HG02970 (cell line): Measurements from ENCODE around the gene ADGRD2.

Experiments
- ATAC-seq: cut with Tn5 transposase; IDR thresholded peaks from one replicate; pipeline ENCODE4 v1.9.1; 2021; ENCODE audit warnings: mild to moderate bottlenecking, moderate library complexity, moderate number of reproducible peaks; ENCODE audit not compliant: unreplicated experiment, low FRiP score

The ADGRD2 gene

DNA sequence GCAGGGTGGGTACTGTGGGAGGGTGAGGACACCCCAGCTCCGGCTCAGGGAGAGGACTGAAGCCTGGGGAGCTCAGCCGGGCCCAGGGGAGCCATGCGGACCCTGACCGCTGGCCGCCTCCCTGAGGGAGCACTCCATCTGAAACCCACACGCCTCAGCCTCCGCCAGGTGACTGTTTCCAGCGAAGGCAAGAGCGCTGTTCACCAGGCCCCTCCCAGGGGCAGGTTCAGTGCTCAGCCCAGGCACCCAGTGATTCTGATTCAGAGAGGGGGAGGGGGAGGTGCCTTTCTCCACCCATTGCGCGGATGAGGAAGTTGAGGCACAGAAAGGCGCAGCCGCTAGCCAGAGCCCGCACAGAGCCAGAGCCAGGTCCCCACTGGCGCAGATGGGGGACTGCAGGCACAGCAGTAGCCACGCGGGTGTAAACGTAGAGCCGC is 27.0 kb downstream of the ADGRD2 start:
- ATAC-seq, result no peak

DNA sequence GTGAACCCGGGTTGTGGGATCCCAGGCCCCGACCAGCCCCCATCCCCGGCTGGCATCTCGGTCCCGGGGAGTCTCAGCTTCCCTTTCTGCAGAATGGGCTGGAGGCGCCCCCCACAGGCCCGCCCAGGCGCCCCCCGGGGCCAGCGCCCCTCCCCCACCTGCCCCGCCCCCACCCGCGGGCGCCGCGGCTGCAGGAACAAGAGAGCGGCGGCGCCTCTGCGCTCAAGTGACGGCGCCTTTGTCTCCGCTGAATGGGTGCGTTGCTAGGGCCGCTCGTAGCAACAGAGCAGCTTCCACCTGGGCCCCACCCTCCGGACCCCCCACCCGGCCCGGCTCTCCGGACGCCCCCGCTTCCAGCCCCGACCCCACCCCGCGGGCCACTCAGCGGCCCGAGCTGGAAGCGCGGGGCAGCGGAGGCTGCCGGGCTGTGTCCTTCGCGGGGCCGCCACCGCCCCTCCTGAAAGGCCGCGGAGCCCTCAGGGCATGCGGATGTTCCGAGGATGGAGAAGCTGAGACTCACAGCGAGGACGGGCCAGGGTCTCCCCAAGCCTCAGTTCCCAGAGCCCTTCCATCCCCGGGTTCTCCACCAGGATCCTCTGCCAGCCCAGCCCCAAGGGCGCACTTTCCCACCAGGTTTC is 27.5 kb downstream of the ADGRD2 start:
- no peak for ATAC-seq

DNA sequence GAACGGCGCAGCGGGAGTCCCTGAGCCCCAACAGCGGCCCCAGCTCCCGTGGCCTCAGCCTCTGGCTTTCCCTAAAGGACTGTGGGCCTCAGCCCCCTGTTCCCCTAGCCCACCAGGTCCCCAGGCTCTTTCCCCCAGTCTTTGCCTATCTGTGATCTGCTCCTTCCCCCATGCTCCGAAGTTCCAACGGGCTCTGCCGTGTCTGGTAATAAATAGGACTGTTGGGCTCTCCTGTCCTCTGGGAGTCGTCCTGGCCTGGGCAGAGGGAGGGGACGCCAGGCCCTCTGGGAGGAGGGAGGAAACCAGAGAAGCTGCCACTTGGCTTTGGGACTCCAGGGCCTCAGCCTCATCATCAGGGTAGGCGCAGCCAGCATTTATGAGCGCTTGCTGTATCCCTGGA is 28.1 kb downstream of the ADGRD2 start:
- ATAC-seq, result no peak

DNA sequence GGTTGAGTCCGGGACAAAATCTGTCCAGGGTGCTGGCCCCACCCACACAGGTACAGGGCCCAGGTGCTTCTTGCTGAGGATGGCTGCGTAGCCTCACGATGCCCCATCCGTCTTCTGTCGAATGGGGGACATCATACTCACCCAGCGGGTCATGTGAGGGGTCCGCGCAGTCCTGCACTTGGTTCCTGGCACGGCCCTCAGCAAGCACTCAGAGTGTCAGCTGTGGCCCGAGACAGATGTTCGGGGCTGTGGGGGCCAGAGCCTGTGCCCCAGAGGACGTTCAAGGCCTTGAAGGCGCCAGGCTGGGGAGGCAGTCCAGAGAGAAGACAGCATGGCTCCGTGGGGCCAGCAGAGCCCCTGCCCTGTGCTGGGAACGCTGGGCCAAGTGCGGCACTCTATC is 29.1 kb downstream of the ADGRD2 start:
- ATAC-seq, result no peak

DNA sequence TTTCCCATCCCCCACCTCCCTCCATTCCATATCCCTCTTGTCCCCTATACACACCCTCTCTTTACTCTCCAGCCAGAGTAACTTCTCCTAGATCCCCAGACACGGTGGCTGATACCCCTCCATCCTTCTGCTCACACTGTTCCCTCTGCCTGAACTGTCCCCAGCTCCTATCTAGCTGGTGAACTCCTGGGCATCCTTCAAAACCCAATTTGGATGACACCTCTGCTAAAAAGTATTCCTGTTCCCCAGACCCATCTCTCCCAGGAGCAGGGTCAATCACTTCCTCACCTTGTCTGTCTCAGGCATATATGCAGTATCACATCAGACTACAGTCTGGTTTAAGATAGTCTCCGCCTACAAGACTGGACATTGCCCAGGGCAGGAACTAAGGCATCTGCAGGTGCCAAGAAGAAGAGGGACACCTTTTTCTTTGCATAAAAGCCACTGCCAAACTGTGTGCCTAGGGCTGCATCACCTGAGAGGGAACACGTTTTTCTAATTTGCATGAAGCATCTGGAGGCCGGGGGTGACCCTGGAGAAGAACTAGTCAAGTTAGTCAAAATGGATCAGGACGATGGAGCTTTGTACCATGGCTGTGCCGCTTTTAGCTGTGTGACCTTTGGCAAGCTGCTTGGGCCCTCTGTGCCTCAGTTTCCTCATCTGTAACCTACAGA is 29.8 kb downstream of the ADGRD2 start:
- no peak for ATAC-seq

DNA sequence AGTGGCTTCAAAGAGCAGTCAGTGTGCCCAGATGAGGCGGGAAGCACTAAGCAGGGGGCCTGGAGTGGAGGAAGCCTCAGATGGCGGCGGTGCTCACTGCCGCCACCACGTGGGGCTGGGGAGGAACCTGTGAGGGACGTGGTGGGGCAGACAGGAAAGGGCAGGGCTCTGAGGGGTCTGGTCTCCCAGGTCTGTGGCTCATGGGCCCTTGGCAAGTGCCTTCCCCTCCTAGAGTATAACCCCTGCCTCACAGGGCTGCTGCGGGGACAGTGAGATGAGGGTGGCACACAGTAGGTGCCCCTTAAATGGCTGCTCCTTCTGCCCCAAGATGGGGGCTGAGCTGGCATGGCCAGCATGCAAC is 30.4 kb downstream of the ADGRD2 start:
- no peak for ATAC-seq

DNA sequence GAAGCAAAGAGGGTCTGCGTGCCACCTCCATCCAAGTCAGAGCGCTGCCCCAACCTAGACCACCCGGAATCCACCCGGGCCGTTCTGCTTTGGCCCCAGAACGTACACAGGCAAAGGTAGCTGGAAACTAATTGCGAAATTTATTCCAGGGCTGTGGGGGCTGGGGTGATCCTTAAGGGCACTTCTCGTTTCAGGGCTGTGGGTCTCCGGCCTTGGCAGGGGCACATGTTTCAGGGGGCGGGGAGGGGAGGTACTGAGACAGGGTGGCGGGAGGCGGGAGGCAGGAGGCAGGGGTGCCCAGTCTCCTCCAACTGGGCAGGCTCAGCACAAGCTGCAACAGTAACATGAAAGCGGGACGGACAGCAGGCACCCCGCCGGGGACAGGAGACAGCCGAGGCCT is 30.9 kb downstream of the ADGRD2 start:
- ATAC-seq, result no peak

DNA sequence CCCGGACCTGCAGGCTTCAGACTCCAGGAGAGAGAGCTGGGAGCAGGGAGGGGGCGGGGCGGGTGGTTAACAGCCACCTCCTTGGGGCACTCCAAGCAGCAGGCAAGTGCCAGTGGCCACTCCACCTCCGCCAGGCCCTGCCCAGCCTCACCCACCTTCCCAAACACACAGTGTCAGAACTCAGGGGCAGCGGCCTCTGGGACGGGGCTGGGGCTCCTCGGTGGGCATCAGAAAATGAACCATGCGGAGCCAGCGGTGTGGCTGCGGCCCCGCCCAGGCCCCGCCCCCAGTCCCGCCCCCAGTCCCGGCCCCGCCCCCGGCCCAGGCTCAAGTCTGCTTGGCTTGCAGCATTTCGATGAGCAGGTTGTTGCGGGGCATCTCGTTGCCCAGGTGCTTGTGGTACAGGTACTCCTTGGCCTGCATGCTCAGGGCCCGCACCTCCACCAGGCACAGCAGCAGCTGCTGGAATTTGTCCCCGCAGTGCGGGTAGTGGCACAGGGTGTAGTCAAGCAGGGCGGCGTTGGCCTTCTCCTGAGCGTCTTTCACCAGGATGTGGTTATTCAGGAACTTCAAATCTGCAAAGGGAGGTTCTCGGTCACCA is 32.3 kb downstream of the ADGRD2 start:
- no peak for ATAC-seq

DNA sequence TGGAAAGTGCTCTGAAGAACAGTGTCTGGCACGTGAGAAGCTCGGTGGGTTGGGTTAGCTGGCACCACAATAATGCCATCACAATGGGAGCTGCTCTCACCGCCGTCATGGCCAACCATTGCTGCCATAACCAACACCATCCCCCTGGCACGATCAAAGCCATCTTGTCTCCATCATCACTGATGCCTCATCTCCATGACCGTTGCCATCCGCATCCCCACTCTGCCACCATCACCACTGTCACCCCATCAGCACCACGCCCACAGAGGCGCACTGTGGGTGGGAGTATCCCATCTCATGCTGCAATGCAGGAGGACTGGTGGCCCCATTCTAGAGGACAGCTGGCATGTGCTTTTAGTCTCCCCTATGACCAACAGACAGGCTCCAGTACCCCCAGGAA is 33.2 kb downstream of the ADGRD2 start:
- no peak for ATAC-seq

DNA sequence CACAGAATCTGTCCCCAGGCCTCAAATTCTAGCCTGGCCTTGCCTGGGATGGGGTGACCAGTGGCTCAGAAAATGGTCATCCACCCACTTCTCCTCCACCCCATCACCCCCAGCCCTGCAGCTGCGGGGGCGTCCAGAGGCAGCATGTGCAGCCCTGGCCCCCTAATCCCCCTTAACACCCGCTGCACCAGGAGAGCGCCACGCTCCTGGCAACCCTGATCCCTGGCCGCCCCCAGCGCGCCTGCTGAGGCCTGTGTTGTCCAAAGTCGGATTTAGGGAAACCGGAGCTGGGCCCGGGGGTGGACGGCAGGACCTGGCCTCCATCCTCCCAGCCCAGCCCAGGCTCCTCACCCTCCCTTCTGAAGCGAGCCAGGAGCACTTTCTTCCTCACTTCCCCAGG is 35.0 kb downstream of the ADGRD2 start:
- ATAC-seq, result no peak

DNA sequence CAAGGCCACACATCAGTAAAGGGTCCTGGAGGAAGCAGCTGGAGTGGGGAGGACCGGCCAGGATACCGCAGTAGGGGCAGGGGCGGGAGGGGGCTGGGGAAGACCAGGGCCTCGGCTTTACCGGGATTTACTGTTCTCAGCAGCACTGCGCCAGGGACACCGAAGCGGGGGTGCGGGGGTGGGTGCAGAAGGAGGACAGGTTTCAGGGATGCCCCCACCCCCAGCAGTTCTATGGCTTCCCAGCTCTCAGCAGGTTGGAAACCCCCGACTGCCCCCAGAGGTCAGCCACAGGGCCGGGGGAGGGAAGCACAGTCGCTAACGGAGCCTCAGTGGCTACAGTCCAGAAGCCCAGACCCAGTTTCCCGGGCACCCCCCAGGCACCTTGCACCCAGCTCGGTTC is 35.7 kb downstream of the ADGRD2 start:
- no peak for ATAC-seq

DNA sequence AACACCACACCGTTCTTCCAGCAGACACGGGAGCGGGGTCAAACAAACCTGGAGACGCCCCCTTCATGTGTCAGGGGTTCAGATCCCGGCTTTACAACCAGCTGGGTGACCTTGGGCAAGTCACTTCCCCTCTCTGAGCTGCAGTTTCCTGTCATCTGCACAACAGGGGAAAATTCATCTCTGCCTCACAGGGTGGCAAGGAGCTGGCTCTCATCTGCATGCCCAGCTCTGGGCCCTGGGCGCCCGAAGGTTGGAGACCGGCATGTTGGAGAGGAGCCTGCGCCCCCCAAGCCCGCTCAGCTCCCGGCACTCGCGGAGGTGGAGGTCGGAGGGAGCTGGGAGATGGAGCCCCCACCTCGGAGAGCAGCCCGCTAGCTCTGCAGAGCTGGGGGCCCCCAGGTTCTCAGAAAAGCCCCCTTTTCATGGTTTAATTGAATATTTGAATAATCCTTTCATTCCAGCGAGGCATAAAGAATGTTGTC is 36.6 kb downstream of the ADGRD2 start:
- ATAC-seq, result no peak

DNA sequence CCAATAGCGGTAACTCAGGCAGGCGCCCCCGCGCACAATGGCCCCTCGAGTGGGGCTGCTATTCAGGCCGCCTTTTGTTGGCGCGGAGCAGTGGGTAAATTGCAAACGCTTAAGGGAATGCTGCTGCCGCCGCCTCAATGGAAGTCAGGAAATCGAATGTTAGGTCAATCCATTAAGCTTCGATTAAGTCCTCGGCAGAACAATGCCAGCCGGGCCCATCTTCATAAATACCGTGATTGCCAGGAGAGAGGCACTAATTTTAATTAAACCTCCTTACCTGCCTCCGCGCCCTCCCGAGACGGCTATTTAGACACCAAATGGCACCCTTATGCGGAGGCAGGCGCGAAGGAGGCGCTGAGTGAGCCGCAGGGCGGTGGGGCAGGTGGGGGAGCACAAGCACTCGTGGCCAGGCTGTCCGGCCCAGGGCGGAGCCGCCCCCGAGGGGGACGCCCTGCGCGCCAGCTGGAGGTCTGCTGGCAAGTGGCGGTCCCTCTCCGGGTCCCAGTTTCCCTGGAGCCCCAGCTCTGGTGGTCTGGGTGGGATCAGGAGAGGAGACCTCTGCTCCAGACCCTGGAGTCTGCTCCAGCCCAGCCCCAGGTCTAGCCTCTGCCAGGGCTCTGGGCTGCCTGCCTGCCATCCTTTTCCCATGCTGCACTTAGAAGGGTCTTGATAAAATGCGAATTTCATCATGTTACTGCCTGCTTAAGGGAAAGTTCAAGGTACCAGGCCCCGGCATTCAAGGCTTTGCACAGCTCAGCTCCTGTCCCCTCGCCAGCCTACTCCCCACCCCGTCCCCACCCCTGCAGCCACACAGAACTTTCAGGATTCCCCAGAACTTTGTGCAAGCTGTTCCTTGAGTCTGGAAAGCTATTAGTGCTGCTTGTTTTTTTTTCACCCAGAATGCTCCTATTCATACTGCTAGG is 37.3 kb downstream of the ADGRD2 start:
- ATAC-seq, result no peak

DNA sequence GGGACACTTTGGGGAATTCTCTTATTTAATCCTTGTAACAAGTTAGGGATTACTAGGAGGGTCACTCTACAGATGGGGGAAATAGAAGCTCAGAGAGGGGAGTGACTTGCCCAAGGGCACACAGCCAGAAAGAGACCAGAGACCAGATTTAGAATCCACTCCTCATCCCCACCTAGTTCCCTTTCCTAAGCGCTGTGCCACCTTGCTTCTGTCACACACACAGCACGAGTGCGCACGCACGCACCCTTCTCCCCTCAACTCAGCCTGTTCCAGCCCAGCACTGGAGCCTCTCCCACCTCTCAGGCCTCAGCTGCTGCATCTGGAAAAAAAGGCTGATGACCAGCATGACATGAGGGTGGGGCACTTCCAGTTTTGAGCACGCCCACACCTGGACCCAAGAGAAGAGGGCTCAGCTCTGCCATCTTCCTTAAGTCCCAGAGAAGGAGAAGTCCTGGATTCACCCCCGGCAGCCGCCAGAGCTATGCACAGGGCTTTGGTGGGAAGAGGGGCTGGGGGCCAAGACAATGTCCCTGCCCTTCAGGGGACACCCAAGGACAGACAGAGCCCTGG is 38.5 kb downstream of the ADGRD2 start:
- ATAC-seq, result no peak

DNA sequence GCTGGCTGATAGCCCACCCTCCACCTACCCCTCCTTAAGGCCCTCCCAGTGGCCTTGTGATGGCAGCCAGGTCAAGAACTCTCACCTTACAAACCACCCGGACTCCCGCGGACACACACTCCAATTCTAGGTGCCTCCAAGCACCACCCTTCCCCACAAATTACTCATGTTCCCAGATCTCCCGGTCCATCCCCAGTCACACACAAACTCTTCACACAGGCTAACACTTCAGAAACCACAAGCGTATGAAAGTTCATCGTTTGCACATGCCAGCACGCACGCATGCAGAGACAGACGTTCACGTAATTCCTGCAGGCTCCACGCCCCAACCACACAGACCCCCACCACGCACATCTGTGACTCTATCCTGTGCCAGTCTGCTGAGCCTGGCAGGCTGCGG is 39.0 kb downstream of the ADGRD2 start:
- no peak for ATAC-seq

DNA sequence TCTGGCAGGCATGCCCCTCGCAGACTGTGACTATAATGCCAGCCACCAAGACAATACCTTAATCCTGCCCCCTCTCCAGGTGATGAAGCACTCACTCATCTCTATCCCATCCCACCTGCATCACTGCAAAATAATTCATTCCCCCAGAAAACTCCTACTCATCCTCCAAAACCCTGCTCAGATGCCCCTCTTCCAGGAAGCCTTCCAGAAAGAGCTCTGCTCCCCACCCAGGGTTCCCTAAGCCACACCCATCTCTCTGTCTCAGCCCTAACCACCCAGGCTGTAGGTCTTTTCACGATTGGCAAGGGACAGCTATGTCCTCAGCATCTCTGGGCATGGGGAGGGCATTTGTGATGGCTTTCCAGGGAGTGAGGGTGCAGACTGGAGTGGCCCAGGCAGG is 39.8 kb downstream of the ADGRD2 start:
- ATAC-seq, result no peak

DNA sequence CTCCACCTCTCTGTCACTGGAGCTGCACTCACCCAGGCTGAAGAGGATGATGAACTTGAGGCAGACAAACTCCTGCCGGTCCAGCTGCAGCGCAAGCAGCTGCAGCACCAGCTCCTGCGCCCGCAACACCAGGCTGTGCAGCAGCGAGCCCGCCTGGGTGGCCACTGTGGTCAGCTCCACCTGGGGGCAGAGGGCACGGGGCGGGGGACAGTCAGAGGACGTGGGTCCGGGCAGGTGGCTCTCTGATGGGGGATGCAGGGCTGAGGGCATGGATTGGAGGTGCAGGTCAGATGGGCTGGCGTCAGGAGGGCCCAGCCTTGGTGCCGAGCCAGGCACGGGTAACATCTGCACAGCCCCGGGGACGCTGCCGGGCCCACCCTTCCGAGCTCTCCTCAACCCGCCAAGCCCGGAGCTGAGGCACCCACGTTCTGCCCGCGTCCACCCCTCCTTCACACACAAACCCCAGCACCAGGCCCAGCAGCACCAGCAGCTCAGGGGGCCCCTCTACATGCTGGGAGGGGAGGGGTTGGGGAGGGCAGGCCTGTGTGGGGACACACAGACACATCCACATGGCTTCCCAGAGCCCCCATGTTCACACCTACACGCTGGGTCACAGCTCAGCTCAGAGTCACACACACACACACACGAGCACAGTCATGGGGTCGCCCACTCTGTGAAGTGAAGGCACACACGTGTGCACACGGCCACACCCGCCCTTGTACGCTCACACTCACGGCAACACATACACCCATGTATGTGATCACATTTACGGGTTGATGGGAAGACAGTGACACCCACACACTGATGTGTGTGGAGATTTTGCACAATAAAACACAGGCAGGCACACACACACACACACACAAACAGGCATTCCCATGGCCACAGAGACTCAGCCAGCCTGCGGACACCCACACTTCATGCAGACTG is 41.1 kb downstream of the ADGRD2 start:
- ATAC-seq, result no peak

DNA sequence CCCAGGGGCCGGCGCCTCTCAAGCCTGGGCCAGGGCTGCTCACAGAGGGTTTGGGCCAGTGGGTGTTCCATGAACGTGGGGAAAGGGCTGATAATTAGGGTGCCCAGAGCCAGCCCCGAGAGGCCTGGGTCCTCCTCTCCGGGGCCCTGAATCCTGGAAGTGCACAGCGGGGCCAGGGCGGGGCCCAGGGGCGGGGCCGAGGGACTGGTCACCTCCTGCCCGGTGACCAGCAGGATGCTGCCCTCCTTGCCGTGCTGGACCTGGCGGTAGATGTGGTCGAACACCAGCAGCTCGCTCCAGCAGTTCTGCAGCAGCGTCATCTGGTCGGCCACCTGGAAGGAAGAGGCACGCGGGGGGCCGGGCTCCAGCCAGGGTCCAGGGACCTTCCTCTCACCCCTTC is 42.6 kb downstream of the ADGRD2 start:
- no peak for ATAC-seq

DNA sequence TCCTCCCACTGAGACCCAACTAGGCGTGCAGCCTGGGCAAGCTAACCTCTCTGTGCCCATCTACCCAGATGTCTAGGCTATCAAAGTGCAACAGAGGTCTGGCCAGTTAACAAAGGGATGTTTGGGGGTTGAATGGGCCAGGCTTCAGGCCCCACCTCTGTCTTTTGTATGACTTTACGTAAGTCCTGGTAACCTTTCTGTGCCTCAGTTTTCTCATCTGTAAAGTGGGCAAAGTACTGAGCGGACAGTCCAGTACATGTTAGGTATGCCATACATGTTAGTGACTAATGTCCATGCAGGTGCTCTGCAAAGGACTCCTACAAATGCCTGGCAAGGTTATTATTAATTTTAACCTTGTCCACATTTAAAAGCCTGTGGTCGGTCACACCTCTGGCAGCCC is 43.0 kb downstream of the ADGRD2 start:
- ATAC-seq, result no peak
